HL-60 (cell line): Measurements from ENCODE around the gene KMT5B.
A peak's percentile ranks its signal among the peaks of the same experiment; 100 is the strongest.

Experiments used
- DNase-seq, 2 experiments: peaks; one replicate each; pipeline ENCODE4 v3.0.0-alpha.2; 2010 to 2020; ENCODE audit warnings: low read depth in 1 of 2, low spot score in 1 of 2
- H3K27ac ChIP-seq: fragments of 250-450 bp; sonication (Bioruptor Pico); replicated peaks from 2 replicates; pipeline ENCODE4 v1.5.1; 2020; ENCODE audit warnings: mild to moderate bottlenecking, moderate library complexity
- H3K27me3 ChIP-seq: fragments of 250-450 bp; sonication (Bioruptor Pico); 2 replicates; pipeline ENCODE4 v1.5.1; 2021; ENCODE audit warnings: mild to moderate bottlenecking, moderate library complexity; ENCODE audit not compliant: insufficient read depth, poor library complexity, severe bottlenecking
- H3K4me3 ChIP-seq: replicated peaks from 2 replicates; pipeline ENCODE4 v1.5.1; 2011; ENCODE audit warnings: mild to moderate bottlenecking, control low read depth, low read length; ENCODE audit not compliant: insufficient read depth
- GABPA ChIP-seq: IDR thresholded peaks from 2 replicates; pipeline ENCODE4 v1.6.1; 2012; ENCODE audit warnings: low read depth
- POLR2AphosphoS5 ChIP-seq: IDR thresholded peaks from 2 replicates; pipeline ENCODE4 v1.6.1; 2012; ENCODE audit warnings: low read depth
- SPI1 ChIP-seq: IDR thresholded peaks from 2 replicates; pipeline ENCODE4 v1.6.1; 2012; ENCODE audit warnings: low read depth, mild to moderate bottlenecking, borderline replicate concordance
- TF ChIP-seq, protein P1 (sequence below): IDR thresholded peaks from 2 replicates; pipeline ENCODE4 v1.6.1; 2012; ENCODE audit warnings: low read depth; ENCODE audit not compliant: insufficient replicate concordance
- TF ChIP-seq, protein P2 (sequence below): IDR thresholded peaks from one replicate; pipeline ENCODE4 v1.5.1; 2011; ENCODE audit warnings: low read length, control low read depth, inconsistent platforms; ENCODE audit not compliant: insufficient read depth

The KMT5B gene

GRCh38 chr11:68118706-68119448, 94.2 kb downstream of the KMT5B start:
- H3K27me3 ChIP-seq = no peaks in the 10 kb centered on the region
- TF ChIP-seq SPI1 = peak; percentile 96
- TF ChIP-seq, protein P1, sequence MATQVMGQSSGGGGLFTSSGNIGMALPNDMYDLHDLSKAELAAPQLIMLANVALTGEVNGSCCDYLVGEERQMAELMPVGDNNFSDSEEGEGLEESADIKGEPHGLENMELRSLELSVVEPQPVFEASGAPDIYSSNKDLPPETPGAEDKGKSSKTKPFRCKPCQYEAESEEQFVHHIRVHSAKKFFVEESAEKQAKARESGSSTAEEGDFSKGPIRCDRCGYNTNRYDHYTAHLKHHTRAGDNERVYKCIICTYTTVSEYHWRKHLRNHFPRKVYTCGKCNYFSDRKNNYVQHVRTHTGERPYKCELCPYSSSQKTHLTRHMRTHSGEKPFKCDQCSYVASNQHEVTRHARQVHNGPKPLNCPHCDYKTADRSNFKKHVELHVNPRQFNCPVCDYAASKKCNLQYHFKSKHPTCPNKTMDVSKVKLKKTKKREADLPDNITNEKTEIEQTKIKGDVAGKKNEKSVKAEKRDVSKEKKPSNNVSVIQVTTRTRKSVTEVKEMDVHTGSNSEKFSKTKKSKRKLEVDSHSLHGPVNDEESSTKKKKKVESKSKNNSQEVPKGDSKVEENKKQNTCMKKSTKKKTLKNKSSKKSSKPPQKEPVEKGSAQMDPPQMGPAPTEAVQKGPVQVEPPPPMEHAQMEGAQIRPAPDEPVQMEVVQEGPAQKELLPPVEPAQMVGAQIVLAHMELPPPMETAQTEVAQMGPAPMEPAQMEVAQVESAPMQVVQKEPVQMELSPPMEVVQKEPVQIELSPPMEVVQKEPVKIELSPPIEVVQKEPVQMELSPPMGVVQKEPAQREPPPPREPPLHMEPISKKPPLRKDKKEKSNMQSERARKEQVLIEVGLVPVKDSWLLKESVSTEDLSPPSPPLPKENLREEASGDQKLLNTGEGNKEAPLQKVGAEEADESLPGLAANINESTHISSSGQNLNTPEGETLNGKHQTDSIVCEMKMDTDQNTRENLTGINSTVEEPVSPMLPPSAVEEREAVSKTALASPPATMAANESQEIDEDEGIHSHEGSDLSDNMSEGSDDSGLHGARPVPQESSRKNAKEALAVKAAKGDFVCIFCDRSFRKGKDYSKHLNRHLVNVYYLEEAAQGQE = no peak
- TF ChIP-seq, protein P2, sequence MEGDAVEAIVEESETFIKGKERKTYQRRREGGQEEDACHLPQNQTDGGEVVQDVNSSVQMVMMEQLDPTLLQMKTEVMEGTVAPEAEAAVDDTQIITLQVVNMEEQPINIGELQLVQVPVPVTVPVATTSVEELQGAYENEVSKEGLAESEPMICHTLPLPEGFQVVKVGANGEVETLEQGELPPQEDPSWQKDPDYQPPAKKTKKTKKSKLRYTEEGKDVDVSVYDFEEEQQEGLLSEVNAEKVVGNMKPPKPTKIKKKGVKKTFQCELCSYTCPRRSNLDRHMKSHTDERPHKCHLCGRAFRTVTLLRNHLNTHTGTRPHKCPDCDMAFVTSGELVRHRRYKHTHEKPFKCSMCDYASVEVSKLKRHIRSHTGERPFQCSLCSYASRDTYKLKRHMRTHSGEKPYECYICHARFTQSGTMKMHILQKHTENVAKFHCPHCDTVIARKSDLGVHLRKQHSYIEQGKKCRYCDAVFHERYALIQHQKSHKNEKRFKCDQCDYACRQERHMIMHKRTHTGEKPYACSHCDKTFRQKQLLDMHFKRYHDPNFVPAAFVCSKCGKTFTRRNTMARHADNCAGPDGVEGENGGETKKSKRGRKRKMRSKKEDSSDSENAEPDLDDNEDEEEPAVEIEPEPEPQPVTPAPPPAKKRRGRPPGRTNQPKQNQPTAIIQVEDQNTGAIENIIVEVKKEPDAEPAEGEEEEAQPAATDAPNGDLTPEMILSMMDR = no peak
- no peak for TF ChIP-seq GABPA
- TF ChIP-seq POLR2AphosphoS5 = peak; percentile 29; the same call in 1 of the 2 replicates
- peak overlapping the region; percentile 54 for H3K4me3 ChIP-seq
- peak; percentile 68 to 72 for DNase-seq
- peak overlapping the region; percentile 58 for H3K27ac ChIP-seq

DNA sequence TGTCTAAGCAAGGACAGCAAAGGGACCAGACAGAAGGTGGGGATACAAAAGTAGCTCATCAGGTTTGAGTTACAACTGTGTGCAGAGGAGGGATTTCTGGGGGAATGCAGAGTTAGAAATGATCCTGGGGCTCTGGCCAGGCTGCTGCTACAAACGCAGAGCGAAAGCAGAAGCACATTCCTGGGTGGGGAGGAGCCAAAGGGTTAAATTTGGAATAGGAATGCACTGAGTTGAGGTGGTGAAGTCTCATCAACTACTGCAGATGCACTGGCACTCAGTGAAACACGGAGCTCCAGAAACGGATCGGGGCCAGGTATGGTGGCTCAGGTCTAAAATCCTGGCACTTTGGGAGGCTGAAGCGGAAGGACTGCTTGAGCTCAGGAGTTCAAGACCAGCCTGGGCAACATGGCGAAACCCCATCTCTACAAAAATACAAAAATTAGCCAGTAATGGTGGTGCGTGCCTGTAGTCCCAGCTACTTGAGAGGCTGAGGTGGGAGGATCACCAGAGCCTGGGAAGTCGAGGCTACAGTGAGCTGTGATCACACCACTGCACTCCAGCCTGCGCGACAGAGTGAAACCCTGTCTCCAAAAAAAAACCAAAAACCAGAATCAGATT, 95.1 kb downstream of the KMT5B start:
- Histone ChIP-seq H3K27me3 (no peaks in the 10 kb centered on the region), H3K4me3 (no peak overlapping the region), H3K27ac (no peak overlapping the region)
- TF ChIP-seq, protein P1 = no peak
- TF ChIP-seq, protein P2 = no peak
- no peak for TF ChIP-seq SPI1
- TF ChIP-seq GABPA = no peak
- TF ChIP-seq POLR2AphosphoS5 = no peak
- DNase-seq = no peak

DNA sequence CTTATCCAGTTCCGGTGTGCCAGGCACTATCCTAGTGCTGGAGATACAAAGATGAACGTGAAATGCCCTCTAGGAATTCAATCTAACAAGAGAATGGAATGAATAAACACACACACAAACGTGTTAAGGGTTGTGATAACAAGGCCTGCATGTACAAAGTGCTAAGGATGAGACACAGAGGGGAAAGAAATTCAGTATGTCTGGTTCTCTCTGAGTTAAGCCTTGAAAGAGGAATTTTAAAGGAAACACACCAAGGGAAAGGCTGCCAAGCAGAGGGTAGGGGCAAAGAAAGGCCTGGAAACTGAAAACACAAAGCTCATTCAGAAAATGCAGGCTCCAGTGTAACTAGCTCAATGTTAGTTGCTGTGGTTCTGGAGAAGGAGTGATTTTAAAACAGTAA, 96.1 kb downstream of the KMT5B start:
- Histone ChIP-seq H3K27me3 (no peaks in the 10 kb centered on the region), H3K4me3 (no peak overlapping the region), H3K27ac (no peak overlapping the region)
- TF ChIP-seq SPI1 = no peak
- no peak for DNase-seq

DNA sequence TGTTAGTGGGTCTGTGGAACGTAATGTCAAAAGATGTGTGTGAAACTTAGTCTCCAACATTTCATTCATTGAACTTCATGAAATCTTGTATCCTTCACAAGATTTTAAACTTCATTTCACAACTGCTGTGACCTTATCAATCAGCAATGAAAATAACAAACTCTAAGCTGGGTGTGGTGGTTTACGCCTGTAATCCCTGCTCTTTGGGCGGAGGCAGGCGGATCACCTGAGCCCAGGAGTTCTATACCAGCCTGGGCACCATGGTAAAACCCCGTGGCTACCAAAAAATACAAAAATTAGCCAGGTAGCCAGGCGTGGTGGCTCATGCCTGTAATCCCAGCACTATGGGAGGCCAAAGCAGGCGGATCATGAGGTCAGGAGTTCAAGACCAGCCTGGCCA, 97.0 kb downstream of the KMT5B start:
- Histone ChIP-seq H3K27ac (no peak overlapping the region), H3K4me3 (no peak overlapping the region), H3K27me3 (no peaks in the 10 kb centered on the region)
- DNase-seq = no peak
- TF ChIP-seq, protein P1 = no peak
- TF ChIP-seq POLR2AphosphoS5 (no peak), GABPA (no peak), SPI1 (no peak)
- TF ChIP-seq, protein P2 = no peak
